HepG2 (cell line): ENCODE results near the gene SLC16A1.

Experiments used
- BHLHE40 ChIP-seq: IDR thresholded peaks from 2 replicates; pipeline ENCODE4 v1.6.1; 2011; ENCODE audit warnings: low read length, improper control_type of control experiment
- FOXJ3 ChIP-seq: sonication (generic); formaldehyde crosslinking; IDR thresholded peaks from 2 replicates; pipeline ENCODE4 v1.4.0; 2020; ENCODE audit warnings: missing genetic modification reagents, mild to moderate bottlenecking, borderline replicate concordance
- FOXM1 ChIP-seq: sonication (generic); formaldehyde crosslinking; IDR thresholded peaks from 2 replicates; pipeline ENCODE4 v1.5.0; 2020; ENCODE audit warnings: missing genetic modification reagents
- KAT8 ChIP-seq: IDR thresholded peaks from 2 replicates; pipeline ENCODE4 v1.6.1; 2016; ENCODE audit warnings: missing genetic modification reagents, missing compliant biosample characterization
- KDM4B ChIP-seq: sonication (generic); formaldehyde crosslinking; IDR thresholded peaks from 2 replicates; pipeline ENCODE4 v1.4.0; 2020; ENCODE audit warnings: missing genetic modification reagents
- NCOA1 ChIP-seq: sonication (generic); formaldehyde crosslinking; IDR thresholded peaks from 2 replicates; pipeline ENCODE4 v1.9.0; 2021; ENCODE audit warnings: missing genetic modification reagents
- NCOR1 ChIP-seq: fragments of 200-600 bp; sonication (generic); IDR thresholded peaks from 2 replicates; pipeline ENCODE4 v1.7.0; 2017; ENCODE audit warnings: antibody characterized with exemption, low read length, borderline replicate concordance
- POLR2A ChIP-seq, 2 experiments: IDR thresholded peaks; 2 replicates each; pipeline ENCODE4 v1.6.1; 2011; ENCODE audit warnings: low read depth in 2 of 2, low read length in 2 of 2, mild to moderate bottlenecking in 1 of 2, moderate library complexity in 1 of 2; ENCODE audit not compliant: insufficient read depth in 1 of 2
- POLR2AphosphoS5 ChIP-seq: IDR thresholded peaks from 2 replicates; pipeline ENCODE4 v1.6.1; 2012; ENCODE audit warnings: low read depth, low read length
- ZNF724P ChIP-seq: sonication (generic); formaldehyde crosslinking; IDR thresholded peaks from 2 replicates; pipeline ENCODE4 v1.8.0; 2022; ENCODE audit warnings: missing genetic modification reagents, borderline replicate concordance
- TF ChIP-seq, protein P1 (sequence below): sonication (generic); formaldehyde crosslinking; IDR thresholded peaks from 2 replicates; pipeline ENCODE4 v1.5.0; 2020; ENCODE audit warnings: mild to moderate bottlenecking, missing genetic modification reagents, moderate library complexity
- TF ChIP-seq, protein P2 (sequence below): sonication (generic); formaldehyde crosslinking; IDR thresholded peaks from 2 replicates; pipeline ENCODE4 v1.4.0; 2020; ENCODE audit warnings: missing genetic modification reagents
- TF ChIP-seq, protein P3 (sequence below): IDR thresholded peaks from 2 replicates; pipeline ENCODE4 v1.6.1; 2016; ENCODE audit warnings: missing compliant biosample characterization, missing genetic modification reagents, borderline replicate concordance

DNA sequence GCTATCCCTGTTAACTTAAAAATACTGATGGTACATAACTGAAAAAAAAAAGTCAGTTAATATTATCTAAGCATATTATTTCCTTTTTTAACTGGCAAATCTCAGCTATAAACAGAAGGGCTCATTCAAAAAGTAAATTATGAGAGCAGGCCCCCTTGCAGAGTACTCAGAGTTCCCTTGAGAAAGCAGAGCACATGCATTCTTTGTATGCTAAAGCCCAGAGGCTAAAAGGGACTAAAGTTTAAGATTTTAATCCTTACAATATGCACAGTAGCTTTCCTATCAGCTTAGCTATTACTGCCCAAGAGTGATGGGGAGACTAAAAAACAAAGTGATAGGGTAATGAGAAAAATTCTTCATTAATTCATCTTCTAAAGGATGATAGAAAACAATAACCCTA, 18.5 kb downstream of the SLC16A1 start:
- TF ChIP-seq FOXJ3 (no peak), POLR2A (IDR thresholded peaks at IDR 0.05; ENCODE audit: insufficient read depth in 1 of 2, low read depth in 2 of 2, low read length in 2 of 2) (no peak), POLR2AphosphoS5 (no peak), FOXM1 (CRISPR knock-in tag) (no peak), KDM4B (CRISPR knock-in tag) (no peak), NCOR1 (no peak), ZNF724P (CRISPR knock-in tag) (no peak), KAT8 (CRISPR knock-in tag) (no peak), NCOA1 (no peak), BHLHE40 (no peak)
- TF ChIP-seq, protein P1, sequence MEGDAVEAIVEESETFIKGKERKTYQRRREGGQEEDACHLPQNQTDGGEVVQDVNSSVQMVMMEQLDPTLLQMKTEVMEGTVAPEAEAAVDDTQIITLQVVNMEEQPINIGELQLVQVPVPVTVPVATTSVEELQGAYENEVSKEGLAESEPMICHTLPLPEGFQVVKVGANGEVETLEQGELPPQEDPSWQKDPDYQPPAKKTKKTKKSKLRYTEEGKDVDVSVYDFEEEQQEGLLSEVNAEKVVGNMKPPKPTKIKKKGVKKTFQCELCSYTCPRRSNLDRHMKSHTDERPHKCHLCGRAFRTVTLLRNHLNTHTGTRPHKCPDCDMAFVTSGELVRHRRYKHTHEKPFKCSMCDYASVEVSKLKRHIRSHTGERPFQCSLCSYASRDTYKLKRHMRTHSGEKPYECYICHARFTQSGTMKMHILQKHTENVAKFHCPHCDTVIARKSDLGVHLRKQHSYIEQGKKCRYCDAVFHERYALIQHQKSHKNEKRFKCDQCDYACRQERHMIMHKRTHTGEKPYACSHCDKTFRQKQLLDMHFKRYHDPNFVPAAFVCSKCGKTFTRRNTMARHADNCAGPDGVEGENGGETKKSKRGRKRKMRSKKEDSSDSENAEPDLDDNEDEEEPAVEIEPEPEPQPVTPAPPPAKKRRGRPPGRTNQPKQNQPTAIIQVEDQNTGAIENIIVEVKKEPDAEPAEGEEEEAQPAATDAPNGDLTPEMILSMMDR (CRISPR knock-in tag): no peak
- TF ChIP-seq, protein P2, sequence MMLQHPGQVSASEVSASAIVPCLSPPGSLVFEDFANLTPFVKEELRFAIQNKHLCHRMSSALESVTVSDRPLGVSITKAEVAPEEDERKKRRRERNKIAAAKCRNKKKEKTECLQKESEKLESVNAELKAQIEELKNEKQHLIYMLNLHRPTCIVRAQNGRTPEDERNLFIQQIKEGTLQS (CRISPR knock-in tag): no peak
- TF ChIP-seq, protein P3, sequence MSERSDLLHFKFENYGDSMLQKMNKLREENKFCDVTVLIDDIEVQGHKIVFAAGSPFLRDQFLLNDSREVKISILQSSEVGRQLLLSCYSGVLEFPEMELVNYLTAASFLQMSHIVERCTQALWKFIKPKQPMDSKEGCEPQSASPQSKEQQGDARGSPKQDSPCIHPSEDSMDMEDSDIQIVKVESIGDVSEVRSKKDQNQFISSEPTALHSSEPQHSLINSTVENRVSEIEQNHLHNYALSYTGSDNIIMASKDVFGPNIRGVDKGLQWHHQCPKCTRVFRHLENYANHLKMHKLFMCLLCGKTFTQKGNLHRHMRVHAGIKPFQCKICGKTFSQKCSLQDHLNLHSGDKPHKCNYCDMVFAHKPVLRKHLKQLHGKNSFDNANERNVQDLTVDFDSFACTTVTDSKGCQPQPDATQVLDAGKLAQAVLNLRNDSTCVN (CRISPR knock-in tag): no peak
